Forelimb muscle (tissue), 1 donor: ENCODE measurements around the gene NIM1K. TPM values are rescaled to one million over a fixed set of nuclear protein-coding genes. Genes with fewer than 3 reads are reported as not detected.
"Not testable (repeated sequence)": the region's sequence is repeated elsewhere in the genome, so short reads cannot be mapped to it uniquely, and the experiment has no call there.

Experiments used
- DNase-seq: peaks from one replicate; pipeline ENCODE4 v3.0.0-alpha.2; 2013; ENCODE audit warnings: low read depth
- polyA plus RNA-seq: library from polyadenylated mRNA; unstranded; fragments of 120-200 nt; gene quantifications from one replicate; pipeline ENCODE4 v1.2.1, GENCODE V29; 2013; ENCODE audit not compliant: insufficient read length

The NIM1K gene
- 0.42 TPM for polyA plus RNA-seq

- DNase-seq: no peak
Measured at GRCh38 chr5:43191740-43192557, at the start of gene NIM1K. Gene NIM1K, plus strand, starts transcription at chr5:43192225. Its CDS starts 53,551 bp downstream, at chr5:43245776.

DNA sequence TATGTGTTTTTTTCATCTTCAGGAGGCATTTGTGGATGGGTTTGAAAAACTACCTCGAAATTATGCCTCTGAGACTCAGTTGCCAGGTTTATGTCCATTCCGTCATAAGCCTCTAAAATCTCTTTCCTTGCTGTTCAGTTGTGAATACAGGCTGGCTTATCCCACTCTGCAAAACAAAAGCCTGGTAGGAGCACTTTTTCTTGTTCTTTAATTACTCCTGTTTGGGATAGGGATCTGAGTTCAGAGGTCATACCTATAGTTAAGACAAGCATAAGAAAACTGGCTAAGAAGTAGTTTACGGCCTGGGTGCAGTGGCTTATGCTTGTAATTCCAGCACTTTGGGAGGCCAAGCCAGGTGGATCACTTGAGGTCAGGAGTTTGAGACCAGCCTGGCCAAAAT is 47.0 kb upstream of the NIM1K start:
- no peak for DNase-seq

- DNase-seq: no peak
Measured at GRCh38 chr5:43146958-43147357, 45.1 kb upstream of the NIM1K start.

DNA sequence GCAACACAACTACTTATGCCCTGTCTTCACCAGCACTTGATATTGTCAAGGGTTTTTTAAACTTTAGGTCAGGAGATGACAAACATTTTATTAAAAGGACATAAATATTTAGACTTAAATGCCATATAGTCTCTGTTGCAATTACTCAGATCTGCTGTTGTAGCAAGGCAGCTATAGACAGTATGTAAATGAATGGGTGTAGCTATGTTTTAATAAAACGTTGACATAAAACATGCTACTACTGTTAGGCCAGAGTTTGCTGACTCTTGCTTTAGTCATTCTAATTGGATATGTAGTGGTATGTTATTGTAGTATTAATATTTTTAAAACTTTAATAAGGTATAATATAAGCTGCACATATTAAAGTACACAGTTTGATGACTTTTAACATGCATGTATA is 43.6 kb upstream of the NIM1K start:
- DNase-seq: no peak

DNA sequence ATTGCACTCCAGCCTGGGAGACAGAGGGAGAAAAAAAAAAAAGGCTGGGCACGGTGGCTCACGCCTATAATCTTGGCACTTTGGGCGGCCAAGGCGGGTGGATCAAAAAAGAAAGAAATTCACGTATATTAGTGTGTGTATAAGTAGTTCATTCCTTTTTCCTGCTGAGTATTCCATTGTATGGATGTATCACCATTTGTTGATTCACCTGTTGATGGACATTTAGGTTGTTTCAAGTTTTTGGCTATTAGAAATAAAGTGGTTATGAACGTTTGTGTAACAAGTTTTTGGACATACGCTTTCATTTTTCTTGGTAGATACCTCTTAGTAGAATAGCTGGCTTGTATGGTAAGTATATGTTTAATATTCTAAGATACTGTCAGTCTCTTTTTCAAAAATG is 42.8 kb upstream of the NIM1K start:
- DNase-seq: no peak

DNA sequence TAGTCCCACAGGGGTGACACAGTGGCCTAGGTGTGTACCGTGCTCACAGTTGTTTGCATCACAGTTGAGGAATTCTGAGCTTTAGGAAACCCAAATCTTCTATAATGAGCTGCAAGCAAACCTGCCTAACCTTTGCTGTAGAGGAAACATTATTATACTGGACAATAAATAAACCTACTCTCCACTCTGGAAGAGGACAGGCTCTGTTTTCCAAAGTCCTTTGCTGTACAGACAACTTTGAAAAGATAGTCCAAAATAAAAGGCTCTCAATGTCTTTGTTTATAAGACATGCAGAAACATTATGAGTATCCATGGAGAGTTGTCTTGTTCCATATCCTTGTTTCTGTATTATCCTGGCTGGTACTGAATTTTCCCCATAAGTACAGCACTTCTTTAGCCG is 42.0 kb upstream of the NIM1K start:
- DNase-seq: no peak

DNA sequence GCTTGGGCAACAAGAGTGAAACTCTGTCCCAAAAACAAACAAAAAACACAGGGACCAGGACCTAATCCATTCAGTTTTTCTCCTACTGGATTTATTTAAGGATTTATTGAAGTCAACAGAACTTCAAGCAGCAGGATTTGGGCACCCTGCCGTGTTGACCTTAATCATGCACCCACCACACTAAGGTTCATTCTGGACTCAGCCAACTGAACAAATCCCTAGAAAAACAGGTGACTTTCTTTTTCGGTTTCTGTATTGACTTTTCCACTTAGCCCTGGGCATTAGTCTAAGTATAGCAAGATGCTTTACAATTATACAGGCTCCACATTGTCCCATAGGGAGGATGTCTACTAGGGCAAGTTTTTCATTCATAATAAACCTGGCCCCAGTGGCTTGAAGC is 41.3 kb upstream of the NIM1K start:
- no peak for DNase-seq

- no peak for DNase-seq
Measured at GRCh38 chr5:43152946-43153345, 39.1 kb upstream of the NIM1K start.

DNA sequence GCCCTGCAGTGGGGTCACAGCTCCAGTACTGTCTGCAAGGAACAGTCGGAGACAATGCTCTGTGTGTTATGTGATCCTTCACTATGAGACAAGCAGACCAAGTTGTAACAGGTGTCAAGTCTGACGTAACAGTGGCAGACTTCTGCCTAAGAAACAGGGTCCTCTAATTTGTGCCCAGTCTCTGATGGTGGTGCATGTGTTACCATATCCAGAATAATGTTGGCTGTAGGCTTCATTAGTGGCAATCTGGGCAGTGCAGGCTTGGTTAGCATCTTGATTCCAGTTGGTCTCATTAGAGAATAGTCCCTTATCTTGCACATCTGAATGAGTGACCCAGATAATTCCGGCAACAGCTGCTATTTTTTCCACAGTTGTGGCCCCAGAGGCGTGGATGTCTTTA is 37.6 kb upstream of the NIM1K start:
- DNase-seq: no peak

DNA sequence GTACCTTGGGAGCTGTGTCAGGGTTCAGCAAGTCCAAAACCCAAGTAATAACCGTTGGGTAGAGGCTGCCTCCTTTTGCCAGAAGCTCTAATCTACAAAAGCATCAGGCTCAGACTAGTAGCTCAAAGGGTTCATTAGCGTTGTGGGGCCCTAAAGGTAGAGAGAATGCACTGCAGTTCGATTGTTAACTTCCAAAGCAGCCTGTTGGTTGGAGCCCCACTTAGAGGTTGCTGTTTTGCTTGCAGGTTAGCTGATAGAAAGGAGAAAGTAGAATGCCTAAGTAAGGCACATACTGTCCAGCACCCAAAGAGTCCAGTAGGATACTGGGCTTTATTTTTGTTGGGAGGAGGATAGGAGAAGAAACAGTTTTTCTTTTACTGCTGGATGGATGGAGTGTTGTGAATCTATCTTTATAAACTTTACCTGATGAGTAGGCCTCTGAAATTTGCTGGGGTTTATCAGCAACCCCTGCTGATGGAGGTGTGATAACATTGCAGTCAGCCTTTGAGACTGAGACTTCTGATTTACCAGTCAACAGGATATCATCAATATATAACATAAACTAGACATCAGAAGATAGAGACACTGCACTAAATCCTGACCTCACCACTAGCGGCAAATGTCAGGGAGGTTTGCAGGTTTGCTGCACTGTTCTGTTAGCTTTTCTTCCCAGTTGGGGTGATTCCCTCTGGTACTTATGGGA is 36.5 kb upstream of the NIM1K start:
- DNase-seq: no peak

DNA sequence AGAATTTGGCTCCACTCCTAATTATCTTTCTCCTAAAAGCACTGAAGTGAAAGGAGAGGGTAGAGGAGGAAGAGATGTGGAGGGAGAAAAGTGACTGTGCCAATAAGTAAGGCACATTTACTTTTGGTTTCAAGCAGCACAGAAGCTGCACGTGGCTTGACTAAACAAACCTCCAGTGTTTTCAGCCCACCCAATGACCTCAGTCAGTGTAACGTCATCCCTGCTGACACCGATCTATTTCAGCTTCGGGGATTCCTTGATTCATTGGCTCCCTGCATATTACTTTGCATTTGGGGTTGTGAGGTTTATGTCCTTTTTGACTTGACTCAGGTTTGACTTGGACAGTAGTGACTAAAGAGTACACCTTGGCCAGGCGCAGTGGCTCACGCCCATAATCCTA is 35.6 kb upstream of the NIM1K start:
- DNase-seq: no peak

DNA sequence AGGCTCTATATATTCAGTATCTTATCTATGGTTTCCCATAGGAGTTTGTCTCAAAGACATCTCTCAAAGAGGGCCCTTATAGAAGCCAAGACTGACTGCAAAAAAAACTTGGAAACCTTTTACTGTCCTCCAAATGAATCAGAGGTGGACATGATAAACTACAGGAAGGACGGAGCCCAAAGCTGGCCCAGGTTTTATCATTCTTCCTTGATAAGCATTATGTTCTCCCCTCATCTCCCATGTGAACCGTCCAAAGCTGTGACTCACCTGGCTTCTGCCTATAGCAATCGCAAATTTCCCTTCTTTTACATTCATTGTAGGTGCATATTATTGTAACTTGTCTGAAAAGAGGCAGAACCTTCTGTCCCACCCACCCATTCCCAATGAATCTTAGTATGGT is 35.0 kb upstream of the NIM1K start:
- no peak for DNase-seq

GRCh38 chr5:43161244-43161643 is 30.8 kb upstream of the NIM1K start:
- DNase-seq: no peak

DNA sequence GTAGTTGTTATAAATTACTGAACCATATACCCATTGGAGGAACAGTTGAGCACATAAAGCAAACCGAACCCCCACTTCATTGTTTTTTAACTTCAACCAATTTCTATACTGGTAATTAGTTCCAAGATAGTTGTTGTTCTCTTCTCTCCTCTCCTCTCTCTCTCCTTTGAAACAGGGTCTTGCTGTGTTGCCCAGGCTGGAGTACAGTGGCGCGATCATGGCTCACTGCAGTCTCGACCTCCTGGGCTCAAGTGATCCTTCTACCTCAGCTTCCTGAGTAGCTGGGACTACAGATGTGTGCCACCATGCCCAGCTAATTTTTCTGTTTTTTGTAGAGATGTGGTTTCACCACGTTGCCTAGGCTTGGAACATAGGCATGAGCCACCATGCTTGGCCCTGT is 27.2 kb upstream of the NIM1K start:
- not testable (repeated sequence) for DNase-seq

GRCh38 chr5:43165323-43165722 is 26.7 kb upstream of the NIM1K start:
- DNase-seq: no peak

DNA sequence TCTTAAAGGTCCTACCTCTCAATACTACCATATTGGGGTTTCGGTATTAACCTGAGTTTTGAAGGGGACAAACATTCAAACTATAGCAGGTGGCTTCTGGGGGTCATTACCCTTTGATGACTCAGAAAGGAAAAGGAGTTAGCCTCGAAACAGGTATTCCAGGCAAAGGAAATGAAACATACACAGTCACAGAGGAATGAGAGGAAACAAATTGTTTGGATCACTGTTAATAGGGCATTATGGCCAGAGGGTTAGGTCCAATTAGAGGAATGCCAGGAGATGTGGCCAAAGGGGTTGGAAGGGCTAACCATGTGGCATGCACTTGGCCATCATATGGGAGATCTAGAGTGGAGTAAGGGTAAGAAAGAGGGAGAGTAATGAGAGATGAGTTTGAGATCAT is 23.9 kb upstream of the NIM1K start:
- no peak for DNase-seq

DNA sequence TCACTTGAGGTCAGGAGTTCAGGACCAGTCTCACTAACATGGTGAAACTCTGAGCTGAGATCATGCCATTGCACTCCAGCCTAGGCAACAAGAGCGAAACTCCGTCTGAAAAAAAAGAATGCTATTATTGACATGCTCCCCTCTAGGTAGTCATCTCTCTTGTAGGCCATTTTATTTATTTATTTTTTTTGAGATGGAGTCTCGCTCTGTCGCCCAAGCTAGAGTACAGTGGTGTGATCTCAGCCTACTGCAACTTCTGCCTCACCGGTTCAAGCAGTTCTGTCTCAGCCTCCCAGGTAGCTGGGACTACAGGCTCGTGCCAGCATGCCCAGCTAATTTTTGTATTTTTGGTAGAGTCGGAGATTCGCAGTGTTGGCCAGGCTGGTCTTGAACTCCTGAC is 20.6 kb upstream of the NIM1K start:
- DNase-seq: no peak

- no peak for DNase-seq
Measured at GRCh38 chr5:43171926-43172325, 20.1 kb upstream of the NIM1K start.

DNA sequence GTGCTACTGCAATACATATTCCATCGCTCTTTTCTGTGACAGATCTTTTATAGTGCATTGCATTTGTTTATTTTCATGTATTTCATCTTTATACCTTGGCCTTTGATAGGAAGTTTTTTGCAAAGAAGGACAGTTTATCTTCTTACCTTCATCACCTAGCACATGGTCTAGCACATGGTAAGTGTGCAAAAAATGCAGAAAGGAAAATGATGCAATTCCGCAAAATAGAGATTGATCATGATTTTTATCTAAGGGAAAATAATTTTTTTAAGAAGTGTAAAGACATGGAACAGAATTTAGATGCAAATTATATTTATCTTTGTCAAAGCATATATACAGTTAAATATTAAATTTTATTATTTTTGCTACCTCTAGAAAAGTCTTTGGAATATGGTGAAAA is 19.2 kb upstream of the NIM1K start:
- no peak for DNase-seq

- no peak for DNase-seq
Measured at GRCh38 chr5:43174586-43174985, 17.4 kb upstream of the NIM1K start.

- DNase-seq: no peak
Measured at GRCh38 chr5:43179836-43180235, 12.2 kb upstream of the NIM1K start.

DNA sequence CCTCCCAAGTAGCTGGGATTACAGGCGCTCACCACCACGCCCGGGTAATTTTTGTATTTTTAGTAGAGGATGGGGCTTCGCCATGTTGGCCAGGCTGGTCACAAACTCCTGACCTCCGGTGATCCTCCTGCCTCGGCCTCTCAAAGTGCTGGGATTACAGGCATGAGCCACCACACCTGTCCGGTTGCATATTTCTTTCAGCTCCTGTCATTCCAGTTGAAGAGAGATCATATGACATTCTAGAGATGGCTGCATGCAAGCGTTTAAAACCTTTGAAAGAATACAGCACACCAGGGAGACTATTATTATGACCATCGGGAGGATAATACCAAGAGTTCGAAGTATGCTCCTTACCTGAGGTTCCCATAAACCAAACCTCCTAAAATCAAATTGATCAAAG is 9.6 kb upstream of the NIM1K start:
- DNase-seq: no peak

DNA sequence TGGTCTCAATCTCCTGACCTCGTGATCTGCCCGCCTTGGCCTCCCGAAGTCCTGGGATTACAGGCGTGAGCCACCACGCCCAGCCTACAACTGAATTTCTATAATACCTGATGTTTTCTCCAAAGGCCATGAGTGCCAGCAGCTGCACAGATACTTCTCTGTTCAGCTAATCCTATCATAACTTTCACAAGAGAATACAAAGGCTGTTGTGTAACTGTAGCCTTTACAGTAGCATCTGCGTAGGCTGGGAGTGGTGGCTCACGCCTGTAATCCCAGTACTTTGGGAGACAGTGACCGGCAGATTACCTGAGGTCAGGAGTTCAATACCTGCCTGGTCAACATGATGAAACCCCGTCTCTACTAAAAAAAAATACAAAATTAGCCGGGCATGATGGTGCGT is 8.9 kb upstream of the NIM1K start:
- not testable (repeated sequence) for DNase-seq
